ENCODE measurements around the gene EFEMP2.

The EFEMP2 gene

DNA sequence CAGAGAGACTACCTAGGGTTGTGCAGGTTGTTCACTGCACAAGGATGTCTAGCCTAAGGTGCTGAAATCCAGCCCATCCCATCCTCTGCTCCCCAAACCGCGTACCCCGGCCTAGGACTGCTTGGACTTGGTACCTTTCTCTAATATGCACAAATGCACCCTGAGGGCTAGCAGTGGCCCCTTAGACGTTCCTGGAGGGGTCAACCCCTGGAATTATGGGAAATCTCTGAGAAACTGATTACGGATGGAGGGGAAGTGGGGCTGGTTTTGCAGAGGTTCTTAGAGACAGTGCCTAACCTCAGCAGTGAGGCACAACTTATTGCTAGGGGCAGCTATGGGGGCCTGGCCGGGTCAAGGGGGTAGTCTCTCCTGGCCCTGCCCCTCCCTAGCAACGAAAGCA, 43.8 kb upstream of the EFEMP2 start:
- no peaks in the 10 kb centered on the region for H3K27me3 ChIP-seq (ENCODE audit: control insufficient read depth, insufficient read depth, low read length)
- H3K27ac ChIP-seq (ENCODE audit: low read depth, low read length) = peak overlapping the region; percentile 85
- H3K4me3 ChIP-seq (ENCODE audit: low read depth, low read length) = no peak overlapping the region
- H3K36me3 ChIP-seq (ENCODE audit: control insufficient read depth, insufficient read depth, low read length) = peaks cover 7% of the 10 kb centered on the region
- H3K4me1 ChIP-seq (ENCODE audit: control insufficient read depth, insufficient read depth, low read length) = peaks cover 16% of the 10 kb centered on the region; the same call in 1 of the 2 replicates
- H3K9me3 ChIP-seq (ENCODE audit: control insufficient read depth, insufficient read depth, low read length) = no peaks in the 10 kb centered on the region
- no peak overlapping the region for H3K9ac ChIP-seq (ENCODE audit: low read depth, low read length)

DNA sequence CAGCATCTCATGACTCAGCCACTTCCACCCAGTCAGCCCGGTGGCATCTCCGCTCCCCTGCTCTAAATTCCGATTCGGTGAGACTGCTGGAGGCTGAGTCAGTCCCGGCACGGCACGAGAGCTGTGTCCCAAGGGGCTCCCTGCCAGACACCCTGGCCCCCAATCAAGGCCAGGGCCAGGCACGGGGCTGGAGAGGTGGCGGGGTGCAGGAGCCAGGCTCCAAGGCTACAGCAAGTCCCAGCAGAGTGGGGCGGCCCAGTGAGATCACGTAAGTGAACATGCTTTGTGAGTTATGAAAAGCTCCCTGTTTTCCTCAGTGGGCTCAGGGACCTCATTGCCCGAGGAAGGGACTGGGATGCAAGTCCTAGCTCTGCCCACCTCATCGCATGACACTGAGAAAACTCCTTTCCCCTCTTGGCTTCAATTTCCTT, 43.2 kb upstream of the EFEMP2 start:
- Histone ChIP-seq H3K4me1 (ENCODE audit: control insufficient read depth, insufficient read depth, low read length) (peaks cover 16% of the 10 kb centered on the region; the same call in 1 of the 2 replicates), H3K36me3 (ENCODE audit: control insufficient read depth, insufficient read depth, low read length) (peaks cover 6% of the 10 kb centered on the region), H3K27ac (ENCODE audit: low read depth, low read length) (peak overlapping the region; percentile 85), H3K9me3 (ENCODE audit: control insufficient read depth, insufficient read depth, low read length) (no peaks in the 10 kb centered on the region), H3K27me3 (ENCODE audit: control insufficient read depth, insufficient read depth, low read length) (no peaks in the 10 kb centered on the region), H3K4me3 (ENCODE audit: low read depth, low read length) (no peak overlapping the region), H3K9ac (ENCODE audit: low read depth, low read length) (0 out of 2 replicates have a peak overlapping the region, but pooled peaks have one; percentile 18)

DNA sequence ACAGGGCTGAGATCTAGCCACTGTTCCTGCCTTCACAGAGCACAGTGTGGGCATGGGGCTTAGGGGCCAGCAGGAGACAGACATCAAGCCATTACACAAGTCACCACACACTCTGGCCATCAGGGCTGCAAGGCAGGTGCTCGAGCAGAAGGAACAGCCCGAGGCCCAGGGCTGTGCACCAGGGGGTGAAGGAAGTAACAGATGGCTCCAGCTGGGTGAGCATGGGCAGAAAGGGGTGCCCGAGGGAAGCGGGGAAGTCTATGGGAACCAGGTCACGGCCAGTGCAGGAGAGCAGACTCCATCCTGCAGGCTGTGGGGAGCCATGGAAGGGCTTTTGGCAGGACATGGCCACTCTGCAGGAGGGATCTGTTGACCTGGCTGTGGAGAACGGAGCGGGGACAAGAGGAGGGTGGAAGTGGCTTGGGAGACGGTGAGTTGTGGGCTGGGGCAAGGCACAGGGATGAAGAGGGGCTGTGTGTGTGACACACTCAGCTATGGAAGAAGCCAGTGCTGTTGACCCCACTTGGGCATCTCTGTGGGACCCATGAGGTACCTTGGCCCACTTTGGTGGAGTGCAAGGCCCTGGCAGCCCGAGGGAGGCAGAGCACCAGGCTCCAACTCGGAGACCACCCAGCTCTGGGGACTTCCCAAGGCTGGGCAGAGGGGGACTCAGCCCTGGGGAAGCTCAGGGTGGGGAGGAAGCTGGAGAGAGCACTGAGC, 42.7 kb upstream of the EFEMP2 start:
- Histone ChIP-seq H3K4me1 (ENCODE audit: control insufficient read depth, insufficient read depth, low read length) (peaks cover 16% of the 10 kb centered on the region; the same call in 1 of the 2 replicates), H3K4me3 (ENCODE audit: low read depth, low read length) (no peak overlapping the region), H3K36me3 (ENCODE audit: control insufficient read depth, insufficient read depth, low read length) (peaks cover 3% of the 10 kb centered on the region; the same call in 1 of the 2 replicates), H3K27me3 (ENCODE audit: control insufficient read depth, insufficient read depth, low read length) (no peaks in the 10 kb centered on the region; the same call in 1 of the 2 replicates), H3K9me3 (ENCODE audit: control insufficient read depth, insufficient read depth, low read length) (no peaks in the 10 kb centered on the region), H3K27ac (ENCODE audit: low read depth, low read length) (peak overlapping the region; percentile 85), H3K9ac (ENCODE audit: low read depth, low read length) (no peak overlapping the region)

DNA sequence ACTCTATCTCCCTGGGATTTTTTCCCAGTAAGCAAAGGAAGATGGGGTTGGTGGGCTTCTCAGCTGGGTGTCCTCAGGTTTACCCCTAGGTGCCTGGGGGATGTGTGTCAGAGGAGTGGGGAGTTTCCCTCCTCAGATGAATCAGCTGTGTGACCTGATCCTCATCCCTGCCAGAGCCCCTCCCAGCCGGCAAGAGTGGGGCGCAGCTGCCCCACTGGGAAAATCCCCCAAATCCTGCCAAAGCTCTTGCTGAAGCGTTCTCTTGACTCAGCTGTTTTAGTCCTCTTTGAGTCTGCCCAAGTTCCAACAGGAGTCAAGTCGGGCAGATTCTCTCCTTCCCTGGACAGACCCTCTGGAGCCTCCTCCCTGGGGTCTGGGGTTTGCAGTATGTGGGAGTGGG, 40.2 kb upstream of the EFEMP2 start:
- no peak overlapping the region for H3K27ac ChIP-seq (ENCODE audit: low read depth, low read length)
- H3K36me3 ChIP-seq (ENCODE audit: control insufficient read depth, insufficient read depth, low read length) = peaks cover 3% of the 10 kb centered on the region; the same call in 1 of the 2 replicates
- no peaks in the 10 kb centered on the region for H3K9me3 ChIP-seq (ENCODE audit: control insufficient read depth, insufficient read depth, low read length)
- no peak overlapping the region for H3K9ac ChIP-seq (ENCODE audit: low read depth, low read length)
- peaks cover 10% of the 10 kb centered on the region for H3K27me3 ChIP-seq (ENCODE audit: control insufficient read depth, insufficient read depth, low read length)
- no peak overlapping the region for H3K4me3 ChIP-seq (ENCODE audit: low read depth, low read length)
- H3K4me1 ChIP-seq (ENCODE audit: control insufficient read depth, insufficient read depth, low read length) = peaks cover 12% of the 10 kb centered on the region; the same call in 1 of the 2 replicates

DNA sequence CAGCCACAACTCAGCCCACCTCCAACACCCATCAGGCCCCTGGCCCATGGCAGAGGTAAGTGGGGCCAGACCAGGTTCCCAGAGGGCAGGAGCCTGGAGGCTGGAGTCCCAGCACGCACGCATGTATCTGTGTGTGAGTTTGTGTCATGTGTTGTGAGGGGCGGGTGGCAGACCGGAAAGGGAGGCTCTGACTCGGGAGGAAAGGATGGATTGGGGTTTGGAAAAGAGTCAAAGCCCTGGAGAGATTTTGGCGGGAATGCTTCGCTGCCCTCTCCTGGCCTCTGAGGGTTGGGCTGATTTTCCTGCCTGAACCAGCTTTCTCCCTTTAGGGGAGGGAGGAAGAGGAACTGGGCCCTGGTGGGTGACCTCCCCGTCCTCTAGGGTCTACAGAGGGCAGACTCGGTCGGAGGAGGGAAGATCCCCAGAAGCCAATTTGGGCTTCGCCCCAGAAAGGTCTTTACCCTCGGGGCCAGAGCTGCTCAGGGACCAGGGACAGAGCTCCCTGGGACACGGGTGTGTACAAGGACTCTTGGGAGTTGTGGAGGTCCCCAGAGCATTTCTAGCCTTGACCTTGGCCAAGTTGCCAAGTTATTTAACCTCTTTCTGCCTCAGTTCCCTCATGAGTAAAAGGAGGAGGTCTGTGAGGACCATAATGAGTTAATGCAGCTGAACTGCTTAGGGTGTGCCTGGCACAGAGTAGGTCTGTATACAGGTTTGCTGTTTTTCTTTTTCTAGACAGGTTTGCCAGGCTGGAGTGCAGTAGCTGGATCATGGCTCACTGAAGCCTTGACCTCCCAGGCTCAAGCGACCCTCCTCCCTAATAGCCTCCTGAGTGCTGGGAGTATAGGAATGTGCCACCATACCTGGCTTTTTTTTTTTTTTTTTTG, 39.3 kb upstream of the EFEMP2 start:
- Histone ChIP-seq H3K36me3 (ENCODE audit: control insufficient read depth, insufficient read depth, low read length) (no peaks in the 10 kb centered on the region; the same call in 1 of the 2 replicates), H3K4me1 (ENCODE audit: control insufficient read depth, insufficient read depth, low read length) (peaks cover 11% of the 10 kb centered on the region; the same call in 1 of the 2 replicates), H3K4me3 (ENCODE audit: low read depth, low read length) (no peak overlapping the region), H3K9me3 (ENCODE audit: control insufficient read depth, insufficient read depth, low read length) (no peaks in the 10 kb centered on the region), H3K9ac (ENCODE audit: low read depth, low read length) (no peak overlapping the region), H3K27ac (ENCODE audit: low read depth, low read length) (peak overlapping the region; percentile 9), H3K27me3 (ENCODE audit: control insufficient read depth, insufficient read depth, low read length) (peaks cover 13% of the 10 kb centered on the region)

DNA sequence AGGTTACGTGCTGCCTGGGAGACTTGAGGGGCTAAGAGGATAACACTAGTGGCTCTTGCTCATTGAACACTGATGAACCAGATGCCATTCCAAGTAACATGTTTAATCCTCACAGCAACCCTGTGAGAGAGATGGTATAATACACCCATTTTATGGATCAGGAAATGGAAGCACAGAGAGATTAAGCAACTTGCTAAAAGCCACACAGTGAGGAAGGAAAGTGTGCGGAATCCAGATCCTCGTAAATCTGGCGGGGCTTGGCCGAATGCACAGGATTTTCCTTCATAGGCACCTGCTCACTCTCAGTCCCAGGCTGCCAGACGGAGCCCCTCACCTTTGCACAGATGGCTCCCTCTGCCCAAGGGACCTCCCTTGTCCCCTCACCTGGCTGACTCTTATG, 35.3 kb upstream of the EFEMP2 start:
- no peaks in the 10 kb centered on the region for H3K36me3 ChIP-seq (ENCODE audit: control insufficient read depth, insufficient read depth, low read length)
- peaks cover 28% of the 10 kb centered on the region for H3K27me3 ChIP-seq (ENCODE audit: control insufficient read depth, insufficient read depth, low read length)
- no peaks in the 10 kb centered on the region for H3K9me3 ChIP-seq (ENCODE audit: control insufficient read depth, insufficient read depth, low read length)
- no peak overlapping the region for H3K27ac ChIP-seq (ENCODE audit: low read depth, low read length)
- H3K4me1 ChIP-seq (ENCODE audit: control insufficient read depth, insufficient read depth, low read length) = peaks cover 11% of the 10 kb centered on the region
- no peak overlapping the region for H3K9ac ChIP-seq (ENCODE audit: low read depth, low read length)
- H3K4me3 ChIP-seq (ENCODE audit: low read depth, low read length) = no peak overlapping the region

DNA sequence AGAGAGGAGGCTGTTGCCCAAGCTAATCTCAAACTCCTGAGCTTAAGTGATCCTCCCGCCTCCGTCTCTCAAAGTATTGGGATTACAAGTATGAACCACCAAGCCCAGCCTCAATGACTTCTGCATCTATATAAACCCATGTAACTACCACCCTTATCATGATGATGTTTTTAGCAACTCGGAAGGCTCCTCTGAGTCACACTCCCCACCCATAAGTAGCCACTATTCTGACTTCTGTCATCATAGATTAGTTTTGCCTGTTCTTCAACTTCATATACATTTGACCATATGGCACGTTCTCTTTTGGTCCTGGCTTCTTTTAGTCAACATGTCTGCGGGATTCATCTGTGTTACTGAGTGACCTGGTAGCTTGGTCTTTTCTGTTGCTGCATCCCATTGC, 34.0 kb upstream of the EFEMP2 start:
- Histone ChIP-seq H3K27ac (ENCODE audit: low read depth, low read length) (no peak overlapping the region), H3K27me3 (ENCODE audit: control insufficient read depth, insufficient read depth, low read length) (peaks cover 40% of the 10 kb centered on the region), H3K36me3 (ENCODE audit: control insufficient read depth, insufficient read depth, low read length) (no peaks in the 10 kb centered on the region), H3K4me1 (ENCODE audit: control insufficient read depth, insufficient read depth, low read length) (peaks cover 9% of the 10 kb centered on the region; the same call in 1 of the 2 replicates), H3K9me3 (ENCODE audit: control insufficient read depth, insufficient read depth, low read length) (no peaks in the 10 kb centered on the region), H3K4me3 (ENCODE audit: low read depth, low read length) (no peak overlapping the region), H3K9ac (ENCODE audit: low read depth, low read length) (no peak overlapping the region)

DNA sequence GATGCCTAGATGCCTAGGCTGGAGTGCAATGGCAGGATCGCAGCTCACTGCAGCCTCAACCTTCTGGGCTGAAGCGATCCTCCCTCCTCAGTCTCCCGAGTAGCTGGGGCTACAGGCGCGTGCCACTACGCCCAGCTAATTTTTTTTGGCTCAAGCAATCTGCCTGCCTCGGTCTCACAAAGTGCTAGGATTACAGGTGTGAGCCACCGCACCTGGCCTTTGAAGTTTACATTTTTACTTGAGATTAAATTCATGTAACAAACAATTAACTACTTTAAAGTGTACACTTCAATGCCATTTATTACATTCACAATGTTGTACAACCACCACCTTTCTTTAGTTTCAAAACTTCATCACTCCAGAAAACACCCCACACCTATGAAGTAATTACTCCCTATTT, 31.1 kb upstream of the EFEMP2 start:
- no peak overlapping the region for H3K4me3 ChIP-seq (ENCODE audit: low read depth, low read length)
- H3K36me3 ChIP-seq (ENCODE audit: control insufficient read depth, insufficient read depth, low read length) = no peaks in the 10 kb centered on the region
- peak overlapping the region; percentile 25 for H3K27ac ChIP-seq (ENCODE audit: low read depth, low read length)
- H3K9me3 ChIP-seq (ENCODE audit: control insufficient read depth, insufficient read depth, low read length) = no peaks in the 10 kb centered on the region
- peaks cover 9% of the 10 kb centered on the region for H3K4me1 ChIP-seq (ENCODE audit: control insufficient read depth, insufficient read depth, low read length)
- no peak overlapping the region for H3K9ac ChIP-seq (ENCODE audit: low read depth, low read length)
- H3K27me3 ChIP-seq (ENCODE audit: control insufficient read depth, insufficient read depth, low read length) = peaks cover 59% of the 10 kb centered on the region

DNA sequence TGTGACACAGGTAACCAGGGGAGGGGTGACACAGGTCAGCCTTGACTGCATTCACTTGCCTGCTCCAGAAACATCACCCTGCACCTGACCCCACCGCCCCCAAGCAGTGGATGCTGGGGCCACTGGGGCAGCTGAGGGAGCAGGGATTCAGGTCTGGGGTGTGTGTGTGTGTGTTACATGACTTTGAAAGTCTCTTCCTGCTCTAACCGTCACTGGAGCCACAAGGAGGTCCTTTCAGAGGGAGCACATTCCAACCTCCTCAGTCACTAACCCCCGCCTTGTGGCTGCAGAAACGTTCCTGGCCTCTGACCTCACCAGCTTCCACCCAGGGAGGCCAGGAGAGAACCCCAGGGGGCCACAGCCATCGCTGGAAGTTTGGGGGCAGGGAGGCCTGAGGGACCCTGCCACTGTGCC, 30.5 kb upstream of the EFEMP2 start:
- Histone ChIP-seq H3K27ac (ENCODE audit: low read depth, low read length) (peak overlapping the region; percentile 25), H3K9ac (ENCODE audit: low read depth, low read length) (no peak overlapping the region), H3K4me3 (ENCODE audit: low read depth, low read length) (no peak overlapping the region)

DNA sequence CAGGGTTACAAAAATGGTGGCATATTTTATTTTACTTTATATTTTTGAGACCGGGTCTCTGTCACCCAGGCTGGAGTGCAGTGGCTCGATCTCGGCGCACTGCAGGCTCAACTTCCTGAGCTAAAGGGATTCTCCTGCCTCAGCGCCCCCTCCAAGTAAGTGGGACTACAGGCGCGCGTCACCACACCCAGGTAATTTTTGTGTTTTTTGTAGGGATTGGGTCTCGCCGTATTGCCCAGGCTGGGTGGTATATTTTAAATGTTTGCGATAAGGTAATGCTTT, 28.2 kb upstream of the EFEMP2 start:
- H3K9ac ChIP-seq (ENCODE audit: low read depth, low read length) = no peak overlapping the region
- peaks cover 9% of the 10 kb centered on the region for H3K4me1 ChIP-seq (ENCODE audit: control insufficient read depth, insufficient read depth, low read length)
- peak overlapping the region; percentile 45 for H3K27ac ChIP-seq (ENCODE audit: low read depth, low read length)

More for the DNA sequence above, 30.5 kb upstream of the EFEMP2 start:
- no peaks in the 10 kb centered on the region for H3K9me3 ChIP-seq (ENCODE audit: control insufficient read depth, insufficient read depth, low read length)
- no peaks in the 10 kb centered on the region for H3K36me3 ChIP-seq (ENCODE audit: control insufficient read depth, insufficient read depth, low read length)
- H3K27me3 ChIP-seq (ENCODE audit: control insufficient read depth, insufficient read depth, low read length) = peaks cover 64% of the 10 kb centered on the region
- H3K4me1 ChIP-seq (ENCODE audit: control insufficient read depth, insufficient read depth, low read length) = peaks cover 9% of the 10 kb centered on the region

More for the DNA sequence above, 28.2 kb upstream of the EFEMP2 start:
- Histone ChIP-seq H3K4me3 (ENCODE audit: low read depth, low read length) (peak overlapping the region; percentile 32; the same call in 1 of the 2 replicates), H3K9me3 (ENCODE audit: control insufficient read depth, insufficient read depth, low read length) (no peaks in the 10 kb centered on the region), H3K27me3 (ENCODE audit: control insufficient read depth, insufficient read depth, low read length) (peaks cover 55% of the 10 kb centered on the region), H3K36me3 (ENCODE audit: control insufficient read depth, insufficient read depth, low read length) (no peaks in the 10 kb centered on the region)

Data from HUES48 (cell line).